Body of pancreas (tissue), 4 donors: ENCODE results near the gene KNDC1.

Experiments
- POLR2A ChIP-seq, 3 donors: fragments of 450-650 bp; IDR thresholded peaks; one replicate each; pipeline ENCODE4 v1.6.1; 2016; ENCODE audit warnings: antibody characterized with exemption in 3 of 3, mild to moderate bottlenecking in 2 of 3
- TF ChIP-seq, protein P1 (sequence below), 7 experiments: fragments of 450-650 bp in 4 of 7; fragments of 200-600 bp in 3 of 7; sonication (generic) in 3 of 7; IDR thresholded peaks; one replicate each; pipeline ENCODE4 v1.5.1; 2016 to 2019; ENCODE audit warnings: antibody characterized with exemption in 7 of 7

DNA sequence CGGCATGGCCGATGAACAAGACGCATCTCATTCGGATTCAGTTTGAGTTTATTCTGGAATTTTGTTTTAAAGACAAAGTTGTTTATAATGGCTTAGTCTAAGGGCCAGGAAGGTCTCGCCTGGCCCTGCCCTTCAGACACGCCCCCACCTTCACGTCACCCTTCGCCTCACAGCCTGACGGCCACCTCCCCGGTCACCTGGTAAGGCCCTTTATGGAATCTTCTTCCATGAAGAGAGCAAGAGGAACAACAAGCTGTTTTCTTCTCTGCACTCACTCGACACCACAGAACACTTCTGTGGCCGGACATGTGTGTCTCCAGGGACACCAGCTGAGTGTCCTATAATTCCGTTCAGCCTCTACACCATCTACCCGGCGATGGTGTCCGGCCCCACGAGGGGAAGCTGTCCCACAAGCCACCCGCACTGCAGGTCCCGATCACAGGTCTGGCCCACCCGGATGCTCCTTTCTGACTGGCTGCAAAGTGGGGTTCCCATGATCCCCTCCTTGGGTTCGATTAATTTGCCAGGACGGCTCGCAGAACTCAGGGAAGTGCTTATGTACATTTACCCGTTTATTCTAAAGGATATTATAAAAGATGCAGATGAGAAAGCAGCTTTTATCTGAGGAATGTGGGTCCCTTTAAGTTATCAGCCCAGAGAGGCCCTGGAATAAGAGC, 17.4 kb upstream of the KNDC1 start:
- TF ChIP-seq, protein P1, sequence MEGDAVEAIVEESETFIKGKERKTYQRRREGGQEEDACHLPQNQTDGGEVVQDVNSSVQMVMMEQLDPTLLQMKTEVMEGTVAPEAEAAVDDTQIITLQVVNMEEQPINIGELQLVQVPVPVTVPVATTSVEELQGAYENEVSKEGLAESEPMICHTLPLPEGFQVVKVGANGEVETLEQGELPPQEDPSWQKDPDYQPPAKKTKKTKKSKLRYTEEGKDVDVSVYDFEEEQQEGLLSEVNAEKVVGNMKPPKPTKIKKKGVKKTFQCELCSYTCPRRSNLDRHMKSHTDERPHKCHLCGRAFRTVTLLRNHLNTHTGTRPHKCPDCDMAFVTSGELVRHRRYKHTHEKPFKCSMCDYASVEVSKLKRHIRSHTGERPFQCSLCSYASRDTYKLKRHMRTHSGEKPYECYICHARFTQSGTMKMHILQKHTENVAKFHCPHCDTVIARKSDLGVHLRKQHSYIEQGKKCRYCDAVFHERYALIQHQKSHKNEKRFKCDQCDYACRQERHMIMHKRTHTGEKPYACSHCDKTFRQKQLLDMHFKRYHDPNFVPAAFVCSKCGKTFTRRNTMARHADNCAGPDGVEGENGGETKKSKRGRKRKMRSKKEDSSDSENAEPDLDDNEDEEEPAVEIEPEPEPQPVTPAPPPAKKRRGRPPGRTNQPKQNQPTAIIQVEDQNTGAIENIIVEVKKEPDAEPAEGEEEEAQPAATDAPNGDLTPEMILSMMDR (IDR thresholded peaks at IDR 0.05), result no peak
- no peak for TF ChIP-seq POLR2A (IDR thresholded peaks at IDR 0.05)
